SK-N-SH (cell line): ENCODE results near the gene ZNF17. TPM values are rescaled to one million over a fixed set of nuclear protein-coding genes. Genes with fewer than 3 reads are reported as not detected.

Source experiments
- CTCF ChIA-PET: fragments of 300-600, 350-600 bp; formaldehyde crosslinking; extraction: SDS; loops from one replicate; lab custom pipeline; 2021; lab: Yijun Ruan, JAX
- POLR2A ChIA-PET: fragments of 350-600 bp; sonication (Branson Sonifier 250); formaldehyde crosslinking; extraction: SDS; loops from one replicate; lab custom pipeline; 2020; ENCODE audit warnings: antibody characterized with exemption, inconsistent platforms; lab: Yijun Ruan, JAX
- DNase-seq: peaks from one replicate; pipeline ENCODE4 v3.0.0; 2012
- H2AFZ ChIP-seq: fragments of 200-600 bp; sonication (generic); 2 replicates; pipeline ENCODE4 v1.8.1; 2016; ENCODE audit warnings: antibody characterized with exemption, mild to moderate bottlenecking, low read depth
- H3F3A ChIP-seq: fragments of 200-600 bp; sonication (generic); replicated peaks from 2 replicates; pipeline ENCODE3; 2016; ENCODE audit warnings: antibody characterized with exemption, mild to moderate bottlenecking; ENCODE audit not compliant: insufficient read depth
- H3K27ac ChIP-seq, 2 experiments: fragments of 200-500 bp in 1 of 2; fragments of 200-600 bp in 1 of 2; sonication (Bioruptor generic) in 1 of 2; sonication (generic), shearing (Covaris generic) in 1 of 2; 2 replicates each; pipeline versions ENCODE4 v1.5.1 to v1.6.1; 2014 to 2016; ENCODE audit warnings: low read depth in 2 of 2, inconsistent platforms in 1 of 2, low read length in 1 of 2, mild to moderate bottlenecking in 1 of 2, mixed read lengths in 1 of 2
- H3K27me3 ChIP-seq: fragments of 200-600 bp; sonication (generic), shearing (Covaris generic); 2 replicates; pipeline ENCODE4 v1.6.1; 2016; ENCODE audit warnings: mixed run types; ENCODE audit not compliant: insufficient read depth
- H3K36me3 ChIP-seq, 2 experiments: fragments of 200-500 bp in 1 of 2; fragments of 200-600 bp in 1 of 2; sonication (Bioruptor generic) in 1 of 2; sonication (generic) in 1 of 2; replicated peaks in 1 of 2; 2 replicates each; pipeline versions ENCODE3 to v1.5.1; 2014 to 2016; ENCODE audit warnings: low read length in 1 of 2, mild to moderate bottlenecking in 1 of 2; ENCODE audit not compliant: insufficient read depth in 2 of 2, control insufficient read depth in 1 of 2
- H3K4me1 ChIP-seq, 2 experiments: fragments of 200-500 bp in 1 of 2; fragments of 200-600 bp in 1 of 2; sonication (Bioruptor generic) in 1 of 2; sonication (generic), shearing (Covaris generic) in 1 of 2; 2 replicates each; pipeline versions ENCODE4 v1.5.1 to v1.6.1; 2014 to 2016; ENCODE audit warnings: low read depth in 1 of 2, low read length in 1 of 2, mixed run types in 1 of 2; ENCODE audit not compliant: insufficient read depth in 2 of 2, control insufficient read depth in 1 of 2
- H3K4me2 ChIP-seq: fragments of 200-600 bp; sonication (generic), shearing (Covaris generic); 2 replicates; pipeline ENCODE4 v1.6.1; 2017; ENCODE audit warnings: mixed run types
- H3K4me3 ChIP-seq, 2 experiments: fragments of 200-500 bp in 1 of 2; fragments of 200-600 bp in 1 of 2; sonication (Bioruptor generic) in 1 of 2; sonication (generic), shearing (Covaris generic) in 1 of 2; 2 replicates each; pipeline versions ENCODE4 v1.5.1 to v1.8.1; 2014 to 2016; ENCODE audit warnings: low read depth in 2 of 2, inconsistent platforms in 1 of 2, low read length in 1 of 2, mild to moderate bottlenecking in 1 of 2, mixed read lengths in 1 of 2, moderate library complexity in 1 of 2
- H3K79me2 ChIP-seq: fragments of 200-600 bp; sonication (generic); 2 replicates; pipeline ENCODE4 v1.8.1; 2017; ENCODE audit warnings: mild to moderate bottlenecking; ENCODE audit not compliant: insufficient read depth
- H3K9ac ChIP-seq: fragments of 200-600 bp; sonication (generic); 2 replicates; pipeline ENCODE4 v1.6.1; 2017; ENCODE audit warnings: mixed run types
- H3K9me2 ChIP-seq: fragments of 200-600 bp; sonication (generic); 2 replicates; pipeline ENCODE4 v1.6.1; 2017; ENCODE audit warnings: mixed run types
- H3K9me3 ChIP-seq: fragments of 200-600 bp; sonication (generic); 2 replicates; pipeline ENCODE4 v1.6.1; 2017; ENCODE audit warnings: mixed run types, mild to moderate bottlenecking, moderate library complexity
- H4K20me1 ChIP-seq: fragments of 200-600 bp; sonication (generic); 2 replicates; pipeline ENCODE4 v1.6.1; 2017; ENCODE audit warnings: mild to moderate bottlenecking, mixed run types; ENCODE audit not compliant: insufficient read depth
- CHD2 ChIP-seq: fragments of 150-350 bp; IDR thresholded peaks from 2 replicates; pipeline ENCODE4 v1.6.1; 2018; ENCODE audit warnings: low read length; ENCODE audit not compliant: partially characterized antibody
- EP300 ChIP-seq, 2 experiments: IDR thresholded peaks; 2 replicates each; pipeline versions ENCODE4 v1.4.0 to v1.6.1; 2012; ENCODE audit warnings: borderline replicate concordance in 1 of 2, low read depth in 1 of 2, low read length in 1 of 2
- GABPA ChIP-seq: IDR thresholded peaks from 2 replicates; pipeline ENCODE4 v1.4.0; 2012; ENCODE audit warnings: low read depth, mild to moderate bottlenecking
- GATA2 ChIP-seq: sonication (generic); formaldehyde crosslinking; IDR thresholded peaks from 2 replicates; pipeline ENCODE4 v1.5.0; 2020; ENCODE audit warnings: mild to moderate bottlenecking, missing genetic modification reagents
- MXI1 ChIP-seq: IDR thresholded peaks from 2 replicates; pipeline ENCODE4 v1.6.1; 2012; ENCODE audit warnings: mild to moderate bottlenecking, low read depth, low read length, improper control_type of control experiment
- NFIC ChIP-seq: IDR thresholded peaks from 2 replicates; pipeline ENCODE4 v1.4.0; 2012; ENCODE audit warnings: borderline replicate concordance
- NRF1 ChIP-seq: IDR thresholded peaks from 2 replicates; pipeline ENCODE4 v1.6.1; 2012; ENCODE audit warnings: low read depth, mild to moderate bottlenecking, low read length
- POLR2AphosphoS5 ChIP-seq: IDR thresholded peaks from 2 replicates; pipeline ENCODE4 v1.6.1; 2012; ENCODE audit warnings: low read depth, low read length
- RAD21 ChIP-seq: IDR thresholded peaks from 2 replicates; pipeline ENCODE4 v1.6.1; 2012; ENCODE audit warnings: mild to moderate bottlenecking, low read length
- RFX5 ChIP-seq: IDR thresholded peaks from 2 replicates; pipeline ENCODE4 v1.6.1; 2012; ENCODE audit warnings: mild to moderate bottlenecking, improper control_type of control experiment, low read length
- SIN3A ChIP-seq: IDR thresholded peaks from 2 replicates; pipeline ENCODE4 v1.6.1; 2012; ENCODE audit warnings: low read depth, mild to moderate bottlenecking, low read length, moderate library complexity, borderline replicate concordance
- SMC3 ChIP-seq: IDR thresholded peaks from 2 replicates; pipeline ENCODE4 v1.6.1; 2012; ENCODE audit warnings: low read depth, low read length, improper control_type of control experiment
- TAF1 ChIP-seq: IDR thresholded peaks from 2 replicates; pipeline ENCODE4 v1.6.1; 2012; ENCODE audit warnings: low read depth, mild to moderate bottlenecking, low read length, moderate library complexity, borderline replicate concordance
- YY1 ChIP-seq: IDR thresholded peaks from 2 replicates; pipeline ENCODE4 v1.4.0; 2012; ENCODE audit warnings: low read depth, mild to moderate bottlenecking
- WGBS: methylation state at CpG from one replicate; pipeline ENCODE4 v1.1.6; 2017; ENCODE audit warnings: low lambda C conversion rate; 5-methylcytosine and 5-hydroxymethylcytosine counted together
- polyA plus RNA-seq, 3 experiments: library from polyadenylated mRNA; depleted of rRNA; stranded (reverse); fragments of >200 nt; gene quantifications; 2 replicates each; pipeline ENCODE4 v1.2.3, GENCODE V29; 2012
- TF ChIP-seq, protein P1 (sequence below): IDR thresholded peaks from 2 replicates; pipeline ENCODE4 v1.4.0; 2012; ENCODE audit warnings: low read depth, borderline replicate concordance
- TF ChIP-seq, protein P2 (sequence below): fragments of 200-600 bp; sonication (generic); IDR thresholded peaks from 2 replicates; pipeline ENCODE4 v1.6.1; 2017; ENCODE audit warnings: antibody characterized with exemption, mild to moderate bottlenecking, moderate library complexity

The ZNF17 gene
- polyA plus RNA-seq, 1 of the 3 experiments (the other 2 are of a cell fraction), result 3.9 TPM

DNA sequence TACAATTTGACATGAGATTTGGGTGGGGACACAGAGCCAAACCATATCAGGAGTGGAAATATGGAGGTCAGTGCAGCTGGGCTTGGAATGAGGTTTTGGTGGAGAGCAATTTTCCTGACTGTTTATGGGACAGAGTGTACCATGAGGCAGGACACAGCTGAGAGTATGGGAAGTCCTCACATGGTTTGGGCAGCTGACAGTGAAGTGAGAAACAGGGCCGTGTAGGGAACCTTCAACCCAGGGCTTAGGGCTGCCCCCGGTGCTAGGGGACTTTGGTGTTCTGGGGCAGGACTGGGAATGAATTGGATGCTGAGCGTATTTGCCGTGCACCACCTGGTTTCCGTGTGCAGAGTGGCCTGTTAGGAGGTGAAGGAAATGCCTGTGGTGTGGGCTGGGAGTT is 15.3 kb upstream of the ZNF17 start (continued):
- TF ChIP-seq EP300 (IDR thresholded peaks at IDR 0.05; ENCODE audit: borderline replicate concordance in 1 of 2, low read depth in 1 of 2, low read length in 1 of 2) (no peak), MXI1 (no peak), SIN3A (no peak), YY1 (no peak)
- TF ChIP-seq, protein P1, sequence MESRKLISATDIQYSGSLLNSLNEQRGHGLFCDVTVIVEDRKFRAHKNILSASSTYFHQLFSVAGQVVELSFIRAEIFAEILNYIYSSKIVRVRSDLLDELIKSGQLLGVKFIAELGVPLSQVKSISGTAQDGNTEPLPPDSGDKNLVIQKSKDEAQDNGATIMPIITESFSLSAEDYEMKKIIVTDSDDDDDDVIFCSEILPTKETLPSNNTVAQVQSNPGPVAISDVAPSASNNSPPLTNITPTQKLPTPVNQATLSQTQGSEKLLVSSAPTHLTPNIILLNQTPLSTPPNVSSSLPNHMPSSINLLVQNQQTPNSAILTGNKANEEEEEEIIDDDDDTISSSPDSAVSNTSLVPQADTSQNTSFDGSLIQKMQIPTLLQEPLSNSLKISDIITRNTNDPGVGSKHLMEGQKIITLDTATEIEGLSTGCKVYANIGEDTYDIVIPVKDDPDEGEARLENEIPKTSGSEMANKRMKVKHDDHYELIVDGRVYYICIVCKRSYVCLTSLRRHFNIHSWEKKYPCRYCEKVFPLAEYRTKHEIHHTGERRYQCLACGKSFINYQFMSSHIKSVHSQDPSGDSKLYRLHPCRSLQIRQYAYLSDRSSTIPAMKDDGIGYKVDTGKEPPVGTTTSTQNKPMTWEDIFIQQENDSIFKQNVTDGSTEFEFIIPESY, result no peak
- TF ChIP-seq, all 33 proteins: peak for 0

DNA sequence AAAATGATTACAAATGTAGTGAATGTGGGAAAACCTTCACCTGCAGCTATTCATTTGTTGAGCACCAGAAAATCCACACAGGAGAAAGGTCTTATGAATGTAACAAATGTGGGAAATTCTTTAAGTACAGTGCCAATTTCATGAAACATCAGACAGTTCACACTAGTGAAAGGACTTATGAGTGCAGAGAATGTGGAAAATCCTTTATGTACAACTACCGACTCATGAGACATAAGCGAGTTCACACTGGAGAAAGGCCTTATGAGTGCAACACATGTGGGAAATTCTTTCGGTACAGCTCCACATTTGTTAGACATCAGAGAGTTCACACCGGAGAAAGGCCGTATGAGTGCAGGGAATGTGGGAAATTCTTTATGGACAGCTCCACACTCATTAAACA is 12.1 kb upstream of the ZNF17 start:
- H3K79me2 ChIP-seq, result peaks cover 27% of the 10 kb centered on the region

More for the DNA sequence above, 12.1 kb upstream of the ZNF17 start:
- Histone ChIP-seq H3K4me2 (no peak overlapping the region), H3K9me3 (no peaks in the 10 kb centered on the region; the same call in 1 of the 2 replicates), H3K27me3 (no peaks in the 10 kb centered on the region), H3K4me1 (no peaks in the 10 kb centered on the region), H3K36me3 (peaks cover 29 to 48% of the 10 kb centered on the region in 2 experiments), H2AFZ (no peak overlapping the region), H3K27ac (no peak overlapping the region), H3F3A (no peaks in the 10 kb centered on the region), H3K4me3 (no peak overlapping the region), H3K9me2 (no peaks in the 10 kb centered on the region), H4K20me1 (no peaks in the 10 kb centered on the region), H3K9ac (no peak overlapping the region)
- CTCF ChIA-PET, result interaction anchor here (0.8 to 1.5 kb wide), 2 partner anchors 7 to 8 kb away, joined by 4 read pairs; no protein-coding TSS in a partner anchor
- TF ChIP-seq POLR2AphosphoS5 (no peak), SMC3 (no peak), GABPA (no peak), NRF1 (no peak), NFIC (no peak), GATA2 (CRISPR knock-in tag) (no peak), RAD21 (no peak), CHD2 (no peak), TAF1 (no peak), RFX5 (no peak)
- TF ChIP-seq, protein P2, sequence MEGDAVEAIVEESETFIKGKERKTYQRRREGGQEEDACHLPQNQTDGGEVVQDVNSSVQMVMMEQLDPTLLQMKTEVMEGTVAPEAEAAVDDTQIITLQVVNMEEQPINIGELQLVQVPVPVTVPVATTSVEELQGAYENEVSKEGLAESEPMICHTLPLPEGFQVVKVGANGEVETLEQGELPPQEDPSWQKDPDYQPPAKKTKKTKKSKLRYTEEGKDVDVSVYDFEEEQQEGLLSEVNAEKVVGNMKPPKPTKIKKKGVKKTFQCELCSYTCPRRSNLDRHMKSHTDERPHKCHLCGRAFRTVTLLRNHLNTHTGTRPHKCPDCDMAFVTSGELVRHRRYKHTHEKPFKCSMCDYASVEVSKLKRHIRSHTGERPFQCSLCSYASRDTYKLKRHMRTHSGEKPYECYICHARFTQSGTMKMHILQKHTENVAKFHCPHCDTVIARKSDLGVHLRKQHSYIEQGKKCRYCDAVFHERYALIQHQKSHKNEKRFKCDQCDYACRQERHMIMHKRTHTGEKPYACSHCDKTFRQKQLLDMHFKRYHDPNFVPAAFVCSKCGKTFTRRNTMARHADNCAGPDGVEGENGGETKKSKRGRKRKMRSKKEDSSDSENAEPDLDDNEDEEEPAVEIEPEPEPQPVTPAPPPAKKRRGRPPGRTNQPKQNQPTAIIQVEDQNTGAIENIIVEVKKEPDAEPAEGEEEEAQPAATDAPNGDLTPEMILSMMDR, result no peak
- DNase-seq, result no peak
- POLR2A ChIA-PET, result no interaction called here
- WGBS, result 98% methylated on average over 5 of the region's 5 CpGs
